H7 (cell line): ENCODE data around the gene DDRGK1. TPM values are rescaled to one million over a fixed set of nuclear protein-coding genes. Genes with fewer than 3 reads are reported as not detected.

ENCODE experiments used
- DNase-seq: peaks from one replicate; pipeline ENCODE4 v3.0.0; 2012
- H3K27me3 ChIP-seq: 2 replicates; pipeline ENCODE4 v1.6.0; 2011; ENCODE audit warnings: mild to moderate bottlenecking, low read length; ENCODE audit not compliant: control insufficient read depth, insufficient read depth
- H3K36me3 ChIP-seq: replicated peaks from 2 replicates; pipeline ENCODE4 v1.5.1; 2011; ENCODE audit warnings: low read length; ENCODE audit not compliant: control insufficient read depth, insufficient read depth
- H3K4me3 ChIP-seq: 2 replicates; pipeline ENCODE4 v1.5.1; 2011; ENCODE audit warnings: low read depth, mild to moderate bottlenecking, control low read depth, low read length, moderate library complexity; ENCODE audit not compliant: insufficient read depth
- total RNA-seq: library from RNA; depleted of rRNA; stranded (reverse); fragments of >200 nt; shearing (Covaris generic); gene quantifications from 2 replicates; pipeline ENCODE4 v1.2.3, GENCODE V29; 2014

DDRGK1 gene
- total RNA-seq, 1 experiment from 2014 or later: 38.5 TPM

DNA sequence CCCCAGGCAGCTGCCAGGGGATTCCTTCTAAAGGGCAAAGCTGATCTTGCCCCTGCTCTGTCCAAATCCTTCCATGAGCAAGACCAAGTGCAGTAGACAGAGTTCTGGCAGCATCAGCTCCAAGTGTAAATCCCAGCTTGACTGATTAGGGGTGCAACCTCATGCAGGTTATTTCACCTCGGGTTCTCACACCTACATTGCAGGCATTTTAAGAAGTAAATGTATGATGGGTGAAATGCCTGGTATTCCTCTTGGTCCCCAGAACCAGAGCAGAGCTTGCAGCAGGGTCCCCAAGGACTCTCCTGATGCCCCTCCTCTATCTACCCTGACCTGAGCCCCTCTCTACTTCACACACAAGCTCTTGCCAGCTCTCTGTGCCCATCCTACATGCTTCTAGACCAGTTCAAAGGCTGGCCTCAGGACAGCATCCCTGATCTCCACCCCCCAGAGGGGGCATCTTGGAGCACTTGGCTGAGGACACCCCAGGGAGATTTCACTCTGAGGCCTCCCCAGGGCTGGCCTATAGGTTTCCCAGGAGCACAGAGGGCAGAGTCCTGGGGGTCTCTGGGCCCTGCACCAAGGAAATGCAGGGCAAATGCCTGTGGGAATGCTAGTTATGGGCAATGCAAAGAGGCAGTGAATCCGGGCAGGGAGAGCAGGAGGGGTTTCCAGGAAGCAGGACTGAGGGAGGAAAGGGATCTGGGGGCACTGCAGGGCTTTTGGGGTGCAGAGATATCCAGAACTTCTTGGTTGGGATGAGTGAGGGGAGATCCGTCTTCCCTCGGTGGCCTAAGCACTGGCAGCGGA lies 32.2 kb downstream of the DDRGK1 start:
- Histone ChIP-seq H3K36me3 (no peaks in the 10 kb centered on the region; the same call in 1 of the 2 replicates), H3K4me3 (peak overlapping the region; percentile 83), H3K27me3 (peaks cover 22% of the 10 kb centered on the region)
- no peak for DNase-seq

DNA sequence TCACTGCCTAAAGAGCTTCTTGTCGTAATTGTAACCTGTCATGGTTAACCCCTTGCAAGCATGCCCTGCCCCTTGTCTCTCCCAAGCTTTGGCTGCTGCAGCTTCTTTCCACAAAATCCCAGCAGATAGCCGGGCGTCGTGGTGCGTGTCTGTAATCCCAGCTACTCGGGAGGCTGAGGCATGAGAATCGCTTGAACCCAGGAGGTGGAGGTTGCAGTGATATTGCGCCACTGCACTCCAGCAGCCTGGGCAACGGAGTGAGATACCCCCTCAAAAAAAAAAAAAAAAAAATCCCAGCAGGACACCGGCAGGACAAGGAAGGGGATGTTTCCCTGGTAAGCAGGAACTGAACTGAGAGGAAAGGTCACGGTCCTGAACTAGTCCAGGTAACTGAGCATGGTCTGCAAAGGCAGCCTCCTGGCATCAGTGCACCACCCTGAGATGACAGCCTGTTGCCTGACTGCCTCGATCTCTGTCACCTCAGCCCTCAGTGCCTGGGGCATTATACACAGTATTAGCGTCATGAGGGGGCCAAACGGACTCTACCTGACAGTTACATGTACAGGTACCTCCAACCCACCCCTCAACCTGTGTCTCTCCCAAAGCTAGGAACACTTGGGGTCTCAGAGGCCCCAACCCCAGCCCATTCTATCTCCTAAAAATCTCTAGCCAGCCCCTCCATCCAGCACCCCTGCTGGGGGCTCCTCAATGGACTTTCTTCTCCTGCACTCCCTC lies 32.9 kb downstream of the DDRGK1 start:
- no peak for DNase-seq
- H3K36me3 ChIP-seq: no peaks in the 10 kb centered on the region; the same call in 1 of the 2 replicates
- no peak overlapping the region for H3K4me3 ChIP-seq
- peaks cover 25% of the 10 kb centered on the region for H3K27me3 ChIP-seq

DNA sequence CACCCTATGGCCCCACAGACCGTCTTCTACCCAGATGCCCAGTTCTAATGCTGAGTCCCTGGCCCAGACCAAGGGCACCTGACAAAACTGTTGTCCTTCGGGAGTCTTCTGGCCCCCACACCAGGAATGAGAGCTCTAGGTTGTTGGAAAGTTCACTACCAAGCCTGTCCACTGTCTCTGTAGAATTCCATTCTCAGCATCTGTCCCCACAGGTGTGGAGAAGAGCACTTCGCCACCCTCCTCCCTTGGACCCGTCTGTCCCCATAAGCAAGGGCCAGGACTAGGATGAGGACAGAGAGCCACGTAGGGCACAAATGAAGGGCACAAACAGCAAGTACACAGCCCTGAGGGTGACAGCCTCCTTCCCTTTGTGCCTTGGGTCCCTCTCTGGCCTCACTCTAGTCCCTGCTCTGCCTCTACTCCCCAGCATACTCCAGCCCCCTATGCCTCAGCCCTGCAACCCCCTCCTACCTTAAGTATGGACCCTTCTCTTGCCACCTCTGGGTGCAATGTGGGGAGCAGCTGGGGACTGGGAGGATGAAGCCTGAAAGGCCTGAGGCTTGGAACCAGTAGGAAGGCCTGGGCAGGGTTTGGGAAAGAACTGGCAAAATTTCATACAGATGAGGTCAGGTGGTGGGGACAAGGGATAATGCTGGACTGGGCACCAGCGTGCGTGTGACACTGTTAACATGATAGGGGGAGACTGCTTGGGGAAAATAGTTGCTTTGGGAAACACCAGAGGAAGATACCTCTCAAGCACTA lies 35.5 kb downstream of the DDRGK1 start:
- no peak for DNase-seq
- H3K4me3 ChIP-seq: no peak overlapping the region
- no peaks in the 10 kb centered on the region; the same call in 1 of the 2 replicates for H3K36me3 ChIP-seq
- peaks cover 25% of the 10 kb centered on the region for H3K27me3 ChIP-seq

DNA sequence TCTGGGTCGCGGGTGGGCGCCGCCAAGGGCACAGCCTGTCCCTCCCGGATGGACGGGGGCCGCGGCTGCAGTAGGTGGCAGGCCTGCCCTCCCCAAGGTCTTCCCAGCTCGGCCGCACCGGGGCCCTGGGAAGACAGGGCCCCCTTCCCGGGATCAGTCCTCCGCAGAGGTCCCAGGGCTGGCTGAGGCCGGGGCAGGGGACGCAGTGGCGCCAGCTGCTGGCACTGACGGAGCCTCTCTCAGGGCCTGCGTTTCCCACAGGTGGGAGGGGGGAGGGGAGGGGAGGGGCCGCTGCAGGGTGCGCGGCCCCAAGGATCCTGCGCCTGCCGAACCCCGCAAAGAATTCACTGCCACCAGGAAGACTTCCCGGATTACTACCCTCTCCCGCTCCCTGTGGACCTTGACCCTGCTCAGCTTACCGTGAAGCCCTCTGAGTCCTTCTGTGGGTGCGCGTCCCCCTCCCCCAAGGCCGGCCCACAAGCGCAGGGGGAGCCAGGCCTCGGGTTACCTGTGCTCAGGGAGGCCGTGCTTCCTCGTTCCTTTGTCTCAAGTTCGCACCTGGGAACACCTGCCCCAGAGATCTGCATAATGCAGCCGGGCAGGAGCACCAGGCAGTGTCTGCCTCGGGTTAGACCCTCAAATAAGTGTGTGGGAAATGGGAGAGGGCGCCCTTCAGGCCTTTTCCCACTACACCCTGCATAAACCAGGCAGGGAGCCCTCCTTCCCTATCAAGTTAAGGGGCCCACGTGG lies 36.2 kb downstream of the DDRGK1 start:
- no peaks in the 10 kb centered on the region; the same call in 1 of the 2 replicates for H3K36me3 ChIP-seq
- H3K4me3 ChIP-seq: peak overlapping the region; percentile 42
- peak; percentile 96 for DNase-seq
- H3K27me3 ChIP-seq: peaks cover 25% of the 10 kb centered on the region

DNA sequence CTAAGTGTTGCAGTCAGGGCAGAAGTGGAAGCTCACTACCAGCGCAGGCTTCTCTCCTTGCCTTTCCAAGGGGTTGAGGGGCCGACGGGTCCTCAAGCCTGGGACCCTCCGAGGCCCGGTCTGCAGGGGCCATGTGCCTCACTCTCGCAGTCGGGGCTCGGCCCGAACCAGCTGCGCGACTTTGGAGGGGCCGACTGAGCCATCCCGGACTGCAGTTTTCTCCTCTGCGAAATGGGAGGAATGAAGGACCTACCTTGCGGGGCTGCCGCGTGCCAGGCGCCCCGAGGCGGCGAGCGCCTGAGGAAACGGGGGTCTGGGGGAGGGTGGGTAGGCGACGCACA lies 36.8 kb downstream of the DDRGK1 start:
- Histone ChIP-seq H3K4me3 (peak overlapping the region; percentile 42), H3K27me3 (peaks cover 25% of the 10 kb centered on the region)
- DNase-seq: no peak

DNA sequence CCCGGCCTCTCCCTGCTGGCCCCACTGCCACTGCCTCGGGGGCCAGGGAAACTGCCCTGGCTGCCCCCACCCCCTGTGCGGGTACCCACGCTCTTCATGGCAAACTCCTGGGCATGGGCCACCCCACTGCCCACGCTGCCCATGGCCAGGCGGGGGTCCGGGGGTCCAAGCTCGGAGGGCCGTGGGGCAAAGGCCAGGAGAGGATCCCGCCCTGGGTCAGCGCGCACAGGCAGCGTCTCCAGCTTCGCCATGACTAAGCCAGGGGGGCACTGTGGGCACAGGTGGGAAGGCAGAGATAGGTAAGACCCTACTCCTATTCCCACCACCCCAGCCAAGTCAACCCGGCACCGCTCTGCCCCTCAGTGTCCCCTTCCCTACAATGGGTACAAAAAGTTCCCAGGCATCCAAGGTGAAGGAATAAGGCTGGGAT lies 37.6 kb downstream of the DDRGK1 start:
- H3K36me3 ChIP-seq: no peaks in the 10 kb centered on the region; the same call in 1 of the 2 replicates
- H3K27me3 ChIP-seq: peaks cover 18% of the 10 kb centered on the region; the same call in 1 of the 2 replicates
- no peak overlapping the region for H3K4me3 ChIP-seq
- peak; percentile 40 for DNase-seq

More for the DNA sequence above, 36.8 kb downstream of the DDRGK1 start:
- no peaks in the 10 kb centered on the region; the same call in 1 of the 2 replicates for H3K36me3 ChIP-seq

DNA sequence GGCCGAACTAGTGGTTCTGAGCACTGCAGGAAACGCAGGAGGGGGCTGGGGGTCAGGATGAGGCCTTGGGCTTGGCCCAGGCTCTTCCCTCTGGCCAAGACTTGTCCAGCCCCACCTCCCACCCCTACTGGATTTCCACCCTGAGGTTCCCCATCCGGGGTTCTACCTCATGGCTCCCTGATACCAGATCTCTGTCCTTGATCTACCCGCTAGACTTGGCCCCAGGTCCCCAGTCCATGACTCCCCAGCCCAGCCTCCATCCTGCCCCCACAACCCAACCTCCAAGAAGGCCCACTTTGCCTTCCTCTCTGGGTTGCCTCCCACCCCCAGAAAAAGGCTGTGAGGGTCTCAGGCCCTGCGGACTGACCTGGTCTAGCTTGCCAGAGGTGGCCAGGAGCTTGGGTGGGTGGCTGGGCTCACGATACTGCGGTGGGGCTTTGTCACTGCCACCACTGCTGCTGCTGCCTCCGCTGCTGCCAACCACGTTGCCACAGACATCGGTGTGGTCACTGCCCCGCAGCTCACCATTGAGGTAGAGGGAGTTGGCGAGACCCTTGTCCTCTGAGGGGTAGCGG lies 38.1 kb downstream of the DDRGK1 start:
- peak; percentile 28 for DNase-seq
- no peaks in the 10 kb centered on the region; the same call in 1 of the 2 replicates for H3K36me3 ChIP-seq
- H3K4me3 ChIP-seq: no peak overlapping the region
- H3K27me3 ChIP-seq: peaks cover 18% of the 10 kb centered on the region; the same call in 1 of the 2 replicates

DNA sequence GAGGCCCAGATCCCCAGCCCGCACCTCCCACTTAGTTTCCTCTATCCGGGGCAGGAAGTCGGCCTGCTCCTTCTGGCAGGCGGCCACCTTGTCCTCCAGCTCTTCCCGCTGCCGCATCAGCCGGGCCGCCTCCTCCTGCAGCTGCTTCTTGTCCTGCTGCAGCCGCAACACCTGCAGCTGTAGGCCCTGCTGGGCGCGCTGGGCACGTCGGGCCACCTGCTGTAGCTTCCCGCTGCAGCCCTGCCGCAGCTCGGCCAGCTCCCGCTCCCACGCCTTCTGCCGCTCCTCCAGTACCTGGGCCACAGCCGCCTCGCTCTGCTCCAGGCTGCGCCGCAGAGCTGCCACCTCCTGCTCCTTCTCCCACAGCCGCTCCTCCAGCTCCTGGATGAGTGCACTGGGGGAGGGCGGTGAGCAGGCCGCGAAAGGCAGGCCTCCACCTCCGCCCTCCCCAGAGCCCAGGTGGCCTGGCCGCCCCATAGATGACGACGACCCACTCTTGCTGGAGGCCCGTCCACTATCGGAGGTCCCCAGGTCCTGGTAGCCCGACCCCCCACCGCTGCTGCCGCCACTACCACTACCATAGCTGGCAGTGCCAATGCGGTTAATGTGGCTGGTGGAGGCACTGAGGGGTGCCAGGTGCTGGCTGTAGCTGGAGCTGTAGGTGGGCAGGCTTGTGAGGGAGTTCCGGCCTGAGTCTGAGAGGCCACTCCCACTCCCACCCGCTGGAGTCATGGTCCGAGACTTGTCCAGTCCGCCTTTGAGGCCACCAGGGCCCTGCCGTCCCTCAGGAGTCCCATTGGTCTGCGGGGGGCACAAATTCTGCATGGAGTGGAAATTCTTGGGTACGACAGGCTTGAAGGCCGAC lies 38.8 kb downstream of the DDRGK1 start:
- DNase-seq: peak; percentile 47
- Histone ChIP-seq H3K36me3 (no peaks in the 10 kb centered on the region; the same call in 1 of the 2 replicates), H3K4me3 (no peak overlapping the region), H3K27me3 (peaks cover 18% of the 10 kb centered on the region; the same call in 1 of the 2 replicates)

DNA sequence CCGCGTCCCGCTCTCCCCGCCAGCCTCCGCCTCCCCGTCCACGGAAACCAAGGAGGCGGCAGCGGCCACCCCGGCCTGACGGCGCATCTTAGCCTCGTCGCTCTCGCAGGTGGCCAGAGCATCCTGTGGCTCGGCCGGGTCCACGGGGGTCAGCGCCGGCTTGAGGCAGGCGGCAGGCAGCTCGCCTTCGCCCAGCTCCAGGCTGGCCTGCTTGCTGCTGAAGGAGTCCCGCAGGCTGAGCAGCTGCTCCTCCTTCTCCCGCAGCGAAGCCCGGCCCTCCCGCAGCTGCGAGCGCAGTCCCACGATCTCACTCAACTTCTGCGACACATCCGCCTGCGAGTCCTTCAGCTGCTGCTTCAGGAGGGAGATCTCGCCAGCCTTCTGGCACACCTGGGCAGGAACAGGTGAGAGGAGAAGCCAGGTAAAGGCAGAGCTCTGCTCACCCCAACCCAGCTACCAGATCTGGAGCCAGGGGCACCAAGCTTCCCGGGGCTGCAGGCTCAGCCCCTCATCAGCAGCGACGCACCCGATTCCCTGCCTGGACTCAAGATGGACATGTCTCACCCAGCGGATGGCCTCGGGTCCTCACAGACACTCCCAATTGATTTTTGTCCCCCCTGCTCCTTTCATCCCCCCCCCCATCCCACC lies 39.6 kb downstream of the DDRGK1 start:
- peaks cover 18% of the 10 kb centered on the region; the same call in 1 of the 2 replicates for H3K27me3 ChIP-seq
- DNase-seq: peak; percentile 47

DNA sequence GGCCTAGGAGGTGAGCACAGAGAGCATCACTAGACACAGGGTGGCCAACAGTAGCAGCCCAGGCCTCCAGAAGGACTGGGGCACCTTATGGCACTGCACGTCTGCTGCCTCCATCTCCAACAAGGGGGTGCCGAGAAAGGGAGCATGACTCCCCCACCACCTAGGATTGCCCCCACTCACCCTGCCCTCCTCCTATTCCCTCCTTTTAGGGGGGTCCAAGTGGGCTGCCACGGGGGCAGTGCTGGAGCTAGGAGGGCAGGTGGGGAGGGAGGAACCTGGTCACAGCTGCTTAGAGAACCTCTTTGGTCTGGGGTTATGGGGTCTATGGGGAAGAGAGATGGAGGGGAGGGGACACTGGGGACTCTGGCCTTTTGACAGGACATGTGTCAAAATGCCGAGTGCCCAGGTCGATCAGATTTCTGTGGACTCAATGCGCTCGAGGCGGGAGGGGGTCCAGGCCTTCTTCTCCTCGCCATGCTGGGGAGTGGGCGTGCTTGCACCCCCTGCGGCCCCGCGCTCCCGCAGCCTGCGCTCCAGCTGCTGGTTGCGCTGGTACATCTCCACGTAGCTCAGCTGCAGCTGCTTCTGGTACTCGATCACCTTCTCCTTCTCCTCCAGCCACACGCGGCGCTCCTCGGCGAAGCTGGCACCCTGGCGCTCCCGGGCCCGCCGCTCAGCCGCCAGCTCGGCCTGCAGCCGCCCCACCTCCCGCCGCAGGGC lies 40.3 kb downstream of the DDRGK1 start:
- Histone ChIP-seq H3K36me3 (no peaks in the 10 kb centered on the region), H3K4me3 (no peak overlapping the region), H3K27me3 (peaks cover 18% of the 10 kb centered on the region; the same call in 1 of the 2 replicates)
- DNase-seq: no peak

More for the DNA sequence above, 39.6 kb downstream of the DDRGK1 start:
- Histone ChIP-seq H3K4me3 (no peak overlapping the region), H3K36me3 (no peaks in the 10 kb centered on the region; the same call in 1 of the 2 replicates)

DNA sequence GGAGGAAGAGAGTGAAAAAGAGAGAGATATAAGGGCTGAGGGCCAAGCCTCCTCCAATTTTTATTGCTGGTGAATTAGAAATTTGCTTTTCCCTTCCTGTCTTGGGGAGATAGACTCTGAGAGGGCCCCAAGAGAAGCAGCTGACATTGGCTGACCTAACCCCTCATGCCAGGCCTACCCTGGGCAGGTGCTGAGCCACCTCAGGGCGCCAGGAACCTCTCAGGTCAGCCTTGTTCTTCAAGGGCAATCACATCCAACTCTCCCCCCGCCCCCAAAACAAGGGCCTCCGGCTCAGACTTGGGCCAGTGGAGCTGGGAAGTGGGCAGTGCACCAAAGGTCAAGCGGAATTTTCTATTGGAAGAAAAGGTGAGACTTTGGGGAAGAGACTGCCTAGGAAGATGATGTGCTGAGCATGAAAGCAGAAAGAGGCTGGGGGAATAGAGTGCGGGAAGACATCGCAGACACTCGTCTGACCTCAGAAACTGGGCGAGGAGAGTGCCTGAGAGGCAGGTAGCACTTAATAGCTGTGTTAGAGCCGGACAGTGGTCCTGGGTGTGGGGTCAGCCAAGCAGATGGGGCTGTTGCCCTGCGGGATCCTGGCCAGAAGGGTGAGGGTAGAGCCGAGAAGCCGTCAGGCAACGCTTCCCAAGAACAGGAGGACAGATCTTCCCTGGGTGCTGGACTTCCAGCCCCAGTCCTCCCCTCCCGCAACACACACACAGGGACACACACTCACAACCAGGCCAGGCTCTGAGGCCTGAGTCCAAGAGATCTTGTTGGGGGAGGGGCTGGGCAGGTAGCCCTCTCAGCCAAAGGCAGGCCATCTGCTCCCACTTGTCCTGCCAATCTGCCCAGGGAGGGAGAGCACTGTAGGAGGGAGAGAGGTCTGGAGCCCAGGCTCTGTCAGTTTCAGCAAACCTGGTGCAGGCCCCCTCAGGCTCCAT lies 41.1 kb downstream of the DDRGK1 start:
- Histone ChIP-seq H3K36me3 (no peaks in the 10 kb centered on the region), H3K27me3 (peaks cover 12% of the 10 kb centered on the region; the same call in 1 of the 2 replicates), H3K4me3 (no peak overlapping the region)
- peak; percentile 32 for DNase-seq
